Measurements from ENCODE around the gene FMO1. TPM values are rescaled to one million over a fixed set of nuclear protein-coding genes. Genes with fewer than 3 reads are reported as not detected.

The FMO1 gene
- total RNA-seq, 1 experiment from 2014 or later, result not detected

GRCh38 chr1:171251042-171251951 lies 3.0 kb downstream of the FMO1 start:
- H4K8ac ChIP-seq (replicated peaks; ENCODE audit: insufficient read length, low read depth, low read length), result no peak overlapping the region
- H4K91ac ChIP-seq (ENCODE audit: insufficient read length, low read depth, low read length), result no peak overlapping the region
- no peaks in the 10 kb centered on the region for H4K20me1 ChIP-seq (ENCODE audit: control insufficient read depth, insufficient read depth, insufficient read length)
- no peaks in the 10 kb centered on the region for H3K79me2 ChIP-seq (ENCODE audit: insufficient read depth, low read length)
- no peak overlapping the region for H2BK12ac ChIP-seq (ENCODE audit: insufficient read length, low read depth, low read length)
- peaks cover 2% of the 10 kb centered on the region for H3K23me2 ChIP-seq (ENCODE audit: insufficient read length, low read depth, low read length, poor library complexity, severe bottlenecking)
- H3K4ac ChIP-seq (ENCODE audit: low read depth, low read length), result no peak overlapping the region
- H3K14ac ChIP-seq (ENCODE audit: insufficient read depth, low read length), result peak overlapping the region; percentile 16; the same call in 1 of the 2 replicates
- no peak overlapping the region for H3T11ph ChIP-seq (ENCODE audit: low read length)
- peak overlapping the region in 2 of 3 experiments; percentile 62 to 88; a peak in 3 of 7 replicates for H3K27ac Mint-ChIP-seq
- peak overlapping the region; percentile 69 for H3K4me2 ChIP-seq (ENCODE audit: insufficient read depth, insufficient read length, low read length)
- no peaks in the 10 kb centered on the region for H3K9me3 ChIP-seq (ENCODE audit: control insufficient read depth, low read depth, low read length)
- no peak overlapping the region for H4K5ac ChIP-seq (ENCODE audit: insufficient read length, low read depth, low read length)
- H2AFZ ChIP-seq (ENCODE audit: low read length), result no peak overlapping the region
- H3K9ac ChIP-seq (ENCODE audit: extremely low read depth, insufficient read length, low read length), result no peak overlapping the region
- peak; percentile 51 for DNase-seq
- peak overlapping the region; percentile 74 to 84 for H3K4me3 Mint-ChIP-seq
- H3K79me1 ChIP-seq (ENCODE audit: insufficient read depth, low read depth, low read length, poor library complexity, severe bottlenecking), result no peaks in the 10 kb centered on the region
- no peak overlapping the region for H3K27ac ChIP-seq (ENCODE audit: insufficient read length, low read depth, low read length)
- WGBS (ENCODE audit: extremely low coverage, insufficient read length, low lambda C conversion rate), result no CpG with 5 or more reads among the region's 34 CpGs
- H3K9me3 Mint-ChIP-seq, result no peaks in the 10 kb centered on the region
- no peaks in the 10 kb centered on the region for H3K27me3 ChIP-seq (ENCODE audit: insufficient read depth, low read length)
- H3K18ac ChIP-seq (ENCODE audit: insufficient read length, low read depth, low read length), result no peak overlapping the region
- H2BK120ac ChIP-seq (ENCODE audit: low read depth, low read length, poor library complexity, severe bottlenecking), result no peak overlapping the region
- no peak overlapping the region for H2AK5ac ChIP-seq (ENCODE audit: insufficient read length, low read length)
- no peak overlapping the region for H2BK5ac ChIP-seq (ENCODE audit: insufficient read length, low read length)
- no peak overlapping the region for H2BK20ac ChIP-seq (ENCODE audit: low read depth, low read length, poor library complexity, severe bottlenecking)
- H3K23ac ChIP-seq (ENCODE audit: insufficient read length, low read depth, low read length), result no peak overlapping the region
- H3K36me3 Mint-ChIP-seq (ENCODE audit: insufficient read depth in 1 of 3, low read depth in 3 of 3), result 0 out of 7 replicates have a peak, but pooled peaks cover 0 to 6% (median 0%) of the 10 kb centered on the region in 3 experiments
- H2BK15ac ChIP-seq (ENCODE audit: low read depth, low read length), result no peak overlapping the region
- peaks cover 8% of the 10 kb centered on the region; the same call in 1 of the 2 replicates for H3K4me1 ChIP-seq (ENCODE audit: insufficient read depth, low read length)
- TF ChIP-seq, protein P1, sequence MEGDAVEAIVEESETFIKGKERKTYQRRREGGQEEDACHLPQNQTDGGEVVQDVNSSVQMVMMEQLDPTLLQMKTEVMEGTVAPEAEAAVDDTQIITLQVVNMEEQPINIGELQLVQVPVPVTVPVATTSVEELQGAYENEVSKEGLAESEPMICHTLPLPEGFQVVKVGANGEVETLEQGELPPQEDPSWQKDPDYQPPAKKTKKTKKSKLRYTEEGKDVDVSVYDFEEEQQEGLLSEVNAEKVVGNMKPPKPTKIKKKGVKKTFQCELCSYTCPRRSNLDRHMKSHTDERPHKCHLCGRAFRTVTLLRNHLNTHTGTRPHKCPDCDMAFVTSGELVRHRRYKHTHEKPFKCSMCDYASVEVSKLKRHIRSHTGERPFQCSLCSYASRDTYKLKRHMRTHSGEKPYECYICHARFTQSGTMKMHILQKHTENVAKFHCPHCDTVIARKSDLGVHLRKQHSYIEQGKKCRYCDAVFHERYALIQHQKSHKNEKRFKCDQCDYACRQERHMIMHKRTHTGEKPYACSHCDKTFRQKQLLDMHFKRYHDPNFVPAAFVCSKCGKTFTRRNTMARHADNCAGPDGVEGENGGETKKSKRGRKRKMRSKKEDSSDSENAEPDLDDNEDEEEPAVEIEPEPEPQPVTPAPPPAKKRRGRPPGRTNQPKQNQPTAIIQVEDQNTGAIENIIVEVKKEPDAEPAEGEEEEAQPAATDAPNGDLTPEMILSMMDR (conservative IDR thresholded peaks at IDR 0.05), result peak; percentile 65
- no peaks in the 10 kb centered on the region; the same call in none of the 2 replicates for H3K27me3 Mint-ChIP-seq (ENCODE audit: low read depth)
- peaks cover 43 to 44% of the 10 kb centered on the region in 2 experiments for H3K4me1 Mint-ChIP-seq
- H3K56ac ChIP-seq (ENCODE audit: insufficient read length, low read depth, low read length), result no peak overlapping the region

Measured in H9 (cell line).